ENCODE data around the gene KRT40. TPM values are rescaled to one million over a fixed set of nuclear protein-coding genes. Genes with fewer than 3 reads are reported as not detected.

The KRT40 gene
- total and polyA plus RNA-seq, 2 donors (not counting 3 experiments of a cell fraction or from before 2014, with no cell fraction given): not detected

DNA sequence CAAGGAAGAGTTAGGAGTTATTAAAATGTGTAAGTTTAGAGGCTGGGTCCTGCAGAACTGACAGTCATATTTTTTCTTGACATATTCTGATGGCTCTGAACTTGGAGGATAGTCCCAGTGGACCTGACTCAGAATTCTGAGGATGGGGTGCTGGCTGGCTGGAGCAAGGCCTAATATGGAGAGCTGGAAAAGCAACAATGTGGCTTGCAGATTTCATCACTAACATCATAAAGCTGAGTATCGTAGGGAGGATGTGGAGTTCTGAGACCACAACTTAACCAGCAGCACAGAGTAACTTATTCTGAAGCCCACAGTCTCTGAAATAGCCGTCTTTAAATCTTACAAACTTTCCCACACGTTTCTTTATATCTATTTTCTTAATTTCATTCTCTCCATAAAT is 40.6 kb upstream of the KRT40 start:
- POLR2A ChIA-PET: no interaction called here
- no peaks in the 10 kb centered on the region for H3K36me3 ChIP-seq (ENCODE audit: control insufficient read depth in 2 of 2, extremely low read depth in 1 of 2, insufficient read depth in 2 of 2, low read length in 2 of 2)
- H3K4me2 ChIP-seq (ENCODE audit: insufficient read depth, low read length): no peak overlapping the region
- H3K9ac ChIP-seq (replicated peaks; ENCODE audit: extremely low read depth, insufficient read depth, low read length): no peak overlapping the region
- no peaks in the 10 kb centered on the region for H3K9me1 ChIP-seq (replicated peaks; ENCODE audit: control insufficient read depth, extremely low read depth, insufficient read depth, low read length)
- peaks cover 0 to 2% of the 10 kb centered on the region in 2 experiments for H3K27me3 ChIP-seq (ENCODE audit: control insufficient read depth in 2 of 2, insufficient read depth in 2 of 2, low read length in 2 of 2)
- FAIRE-seq: no peak
- no peak for DNase-seq (ENCODE audit: low read depth, low spot score)
- TF ChIP-seq POLR2AphosphoS5 (IDR thresholded peaks at IDR 0.05; ENCODE audit: insufficient read depth, low read depth, low read length): no peak
- no peaks in the 10 kb centered on the region for H3K4me1 ChIP-seq (ENCODE audit: control insufficient read depth, extremely low read depth, insufficient read depth, low read length)
- H3K79me2 ChIP-seq (ENCODE audit: control insufficient read depth, insufficient read depth, low read length): no peaks in the 10 kb centered on the region
- no peak overlapping the region for H3K4me3 ChIP-seq (replicated peaks in 1 of 3; ENCODE audit: insufficient read depth in 1 of 3, low read depth in 1 of 3, low read length in 3 of 3)
- no peak overlapping the region for H3K27ac ChIP-seq (ENCODE audit: insufficient read depth, low read depth, low read length)
- BruUV-seq (replicated peaks): no TSS peak
- CTCF ChIA-PET: no interaction called here
- dilution Hi-C loops (cut with MboI; ENCODE audit: extremely low pct_ligation_motif_present, low sequenced_read_pairs) (no loop called here), intact Hi-C loops (cut with micrococcal nuclease) (loop anchor here (10.0 kb wide), 1 partner anchor 750 kb away; no protein-coding TSS in a partner anchor)
- H4K20me1 ChIP-seq (replicated peaks; ENCODE audit: control insufficient read depth, extremely low read depth, insufficient read depth, low read length): no peaks in the 10 kb centered on the region
- H2AFZ ChIP-seq (ENCODE audit: low read depth, low read length): no peak overlapping the region
- H3K9me3 ChIP-seq (replicated peaks; ENCODE audit: control insufficient read depth, insufficient read depth, low read length): no peaks in the 10 kb centered on the region

DNA sequence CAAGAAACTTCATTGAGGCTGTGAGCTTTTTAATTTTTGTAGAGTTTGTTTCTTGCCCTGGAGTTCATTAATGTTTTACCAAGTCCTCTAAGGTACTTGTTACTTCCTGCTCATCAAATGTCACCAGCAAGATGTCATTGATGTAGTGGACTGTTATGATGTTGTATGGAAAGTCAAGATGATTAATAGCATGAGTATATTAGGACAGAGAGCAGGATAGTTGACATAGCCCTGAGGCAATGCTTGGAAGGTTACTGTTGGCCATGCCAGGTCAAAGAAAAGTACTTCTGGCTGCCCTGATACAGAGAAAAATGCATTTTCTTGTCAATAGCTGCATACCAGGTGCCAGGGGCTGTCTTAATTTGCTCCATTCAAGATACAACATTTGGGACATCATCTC is 36.2 kb upstream of the KRT40 start:
- ChIA-PET POLR2A (no interaction called here), CTCF (no interaction called here)
- no peaks in the 10 kb centered on the region for H3K9me3 ChIP-seq (replicated peaks; ENCODE audit: control insufficient read depth, insufficient read depth, low read length)
- no TSS peak for BruUV-seq (replicated peaks)
- no peak overlapping the region for H2AFZ ChIP-seq (ENCODE audit: low read depth, low read length)
- H3K27me3 ChIP-seq (ENCODE audit: control insufficient read depth in 2 of 2, insufficient read depth in 2 of 2, low read length in 2 of 2): peaks cover 0 to 2% of the 10 kb centered on the region in 2 experiments
- no peak overlapping the region for H3K27ac ChIP-seq (ENCODE audit: insufficient read depth, low read depth, low read length)
- no peaks in the 10 kb centered on the region for H3K9me1 ChIP-seq (replicated peaks; ENCODE audit: control insufficient read depth, extremely low read depth, insufficient read depth, low read length)
- no peaks in the 10 kb centered on the region for H4K20me1 ChIP-seq (replicated peaks; ENCODE audit: control insufficient read depth, extremely low read depth, insufficient read depth, low read length)
- no peaks in the 10 kb centered on the region for H3K4me1 ChIP-seq (ENCODE audit: control insufficient read depth, extremely low read depth, insufficient read depth, low read length)
- intact Hi-C loops (cut with micrococcal nuclease) (loop anchor here (10.0 kb wide), 1 partner anchor 746 kb away; no protein-coding TSS in a partner anchor), dilution Hi-C loops (cut with MboI; ENCODE audit: extremely low pct_ligation_motif_present, low sequenced_read_pairs) (no loop called here)
- no peaks in the 10 kb centered on the region for H3K79me2 ChIP-seq (ENCODE audit: control insufficient read depth, insufficient read depth, low read length)
- H3K9ac ChIP-seq (replicated peaks; ENCODE audit: extremely low read depth, insufficient read depth, low read length): no peak overlapping the region
- no peaks in the 10 kb centered on the region for H3K36me3 ChIP-seq (ENCODE audit: control insufficient read depth in 2 of 2, extremely low read depth in 1 of 2, insufficient read depth in 2 of 2, low read length in 2 of 2)
- H3K4me2 ChIP-seq (ENCODE audit: insufficient read depth, low read length): no peak overlapping the region
- no peak for FAIRE-seq
- DNase-seq (ENCODE audit: low read depth, low spot score): no peak
- TF ChIP-seq POLR2AphosphoS5 (IDR thresholded peaks at IDR 0.05; ENCODE audit: insufficient read depth, low read depth, low read length) (no peak), GATA2 (IDR thresholded peaks at IDR 0.05; ENCODE audit: insufficient read depth, insufficient read length, low read depth, low read length) (no peak), FOS (IDR thresholded peaks at IDR 0.05; ENCODE audit: borderline replicate concordance, insufficient read depth, low read length) (no peak), EZH2 (IDR thresholded peaks at IDR 0.05; ENCODE audit: borderline replicate concordance, low read depth, low read length, severe bottlenecking) (no peak), POLR2A (IDR thresholded peaks at IDR 0.05; ENCODE audit: low read depth, low read length) (no peak), JUN (IDR thresholded peaks at IDR 0.05; ENCODE audit: borderline replicate concordance, insufficient read depth, insufficient read length, low read depth) (no peak), CTCF (IDR thresholded peaks at IDR 0.05; ENCODE audit: extremely low read depth in 1 of 2, insufficient read depth in 1 of 2, low read depth in 1 of 2, low read length in 2 of 2) (no peak), MYC (IDR thresholded peaks at IDR 0.05; ENCODE audit: low read depth, low read length) (no peak)
- TF ChIP-seq, protein P1, sequence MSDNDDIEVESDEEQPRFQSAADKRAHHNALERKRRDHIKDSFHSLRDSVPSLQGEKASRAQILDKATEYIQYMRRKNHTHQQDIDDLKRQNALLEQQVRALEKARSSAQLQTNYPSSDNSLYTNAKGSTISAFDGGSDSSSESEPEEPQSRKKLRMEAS (IDR thresholded peaks at IDR 0.05; ENCODE audit: insufficient read depth, insufficient read length): no peak
- no peak overlapping the region for H3K4me3 ChIP-seq (replicated peaks in 1 of 3; ENCODE audit: insufficient read depth in 1 of 3, low read depth in 1 of 3, low read length in 3 of 3)
